Activated gamma-delta T cell (primary cell): ENCODE results near the gene DHX34.
"Not testable (repeated sequence)": the region's sequence is repeated elsewhere in the genome, so short reads cannot be mapped to it uniquely, and the experiment has no call there.

ENCODE experiments used
- DNase-seq: peaks from one replicate; lab custom pipeline; 2025; lab: John Stamatoyannopoulos, UW

DHX34 gene

DNA sequence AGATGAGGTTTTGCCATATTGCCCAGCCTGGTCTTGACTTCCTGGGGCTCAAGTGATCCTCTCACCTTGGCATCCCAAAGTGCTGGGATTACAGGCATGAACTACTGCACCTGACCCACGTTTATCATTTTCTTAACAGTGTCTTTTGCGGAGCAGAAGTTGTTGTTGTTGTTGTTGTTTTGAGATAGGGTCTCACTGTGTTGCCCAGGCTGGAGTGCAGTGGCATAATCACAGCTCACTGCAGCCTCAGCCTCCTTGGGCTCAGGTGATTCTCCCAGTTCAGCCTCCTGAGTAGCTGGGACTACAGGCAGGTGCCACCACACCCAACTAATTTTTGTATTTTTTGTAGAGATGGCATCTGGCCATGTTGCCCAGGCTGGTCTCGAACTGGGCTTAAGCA, 38.5 kb downstream of the DHX34 start:
- not testable (repeated sequence) for DNase-seq

DNA sequence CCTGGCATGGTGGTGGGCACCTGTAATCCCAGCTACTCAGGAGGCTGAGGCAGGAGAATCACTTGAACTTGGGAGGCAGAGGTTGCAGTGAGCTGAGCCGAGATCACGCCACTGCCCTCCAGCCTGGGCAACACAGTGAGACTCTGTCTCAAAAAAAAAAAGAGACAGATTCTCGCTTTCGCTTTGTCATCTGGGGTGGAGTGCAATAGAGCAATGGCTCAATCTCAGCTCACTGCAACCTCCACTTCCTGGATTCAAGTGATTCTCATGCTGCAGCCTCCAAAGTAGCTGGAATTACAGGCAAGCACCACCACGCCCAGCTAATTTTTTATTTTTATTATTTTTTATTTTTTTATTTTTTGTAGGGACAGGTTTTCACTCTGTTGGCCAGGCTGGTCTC, 39.6 kb downstream of the DHX34 start:
- DNase-seq = not testable (repeated sequence)

DNA sequence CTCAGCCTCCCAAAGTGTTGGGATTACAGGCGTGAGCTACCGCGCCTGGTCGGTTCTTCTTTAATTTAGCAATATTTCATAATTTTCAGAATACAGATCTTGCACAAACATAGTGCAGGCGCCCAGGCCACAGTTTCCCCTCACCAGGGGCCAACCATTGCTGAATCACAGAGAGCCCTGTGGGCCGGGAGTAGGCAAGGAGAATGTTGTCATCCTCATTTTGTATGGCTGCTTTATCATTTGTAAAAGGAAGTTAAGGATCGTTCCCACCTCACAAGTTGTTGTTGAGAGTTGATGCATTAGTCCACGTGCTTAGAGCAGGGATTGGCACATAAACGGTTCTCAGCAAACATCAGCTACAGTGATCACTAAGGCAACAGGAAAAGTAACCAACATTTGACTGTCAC, 40.0 kb downstream of the DHX34 start:
- DNase-seq = no peak

DNA sequence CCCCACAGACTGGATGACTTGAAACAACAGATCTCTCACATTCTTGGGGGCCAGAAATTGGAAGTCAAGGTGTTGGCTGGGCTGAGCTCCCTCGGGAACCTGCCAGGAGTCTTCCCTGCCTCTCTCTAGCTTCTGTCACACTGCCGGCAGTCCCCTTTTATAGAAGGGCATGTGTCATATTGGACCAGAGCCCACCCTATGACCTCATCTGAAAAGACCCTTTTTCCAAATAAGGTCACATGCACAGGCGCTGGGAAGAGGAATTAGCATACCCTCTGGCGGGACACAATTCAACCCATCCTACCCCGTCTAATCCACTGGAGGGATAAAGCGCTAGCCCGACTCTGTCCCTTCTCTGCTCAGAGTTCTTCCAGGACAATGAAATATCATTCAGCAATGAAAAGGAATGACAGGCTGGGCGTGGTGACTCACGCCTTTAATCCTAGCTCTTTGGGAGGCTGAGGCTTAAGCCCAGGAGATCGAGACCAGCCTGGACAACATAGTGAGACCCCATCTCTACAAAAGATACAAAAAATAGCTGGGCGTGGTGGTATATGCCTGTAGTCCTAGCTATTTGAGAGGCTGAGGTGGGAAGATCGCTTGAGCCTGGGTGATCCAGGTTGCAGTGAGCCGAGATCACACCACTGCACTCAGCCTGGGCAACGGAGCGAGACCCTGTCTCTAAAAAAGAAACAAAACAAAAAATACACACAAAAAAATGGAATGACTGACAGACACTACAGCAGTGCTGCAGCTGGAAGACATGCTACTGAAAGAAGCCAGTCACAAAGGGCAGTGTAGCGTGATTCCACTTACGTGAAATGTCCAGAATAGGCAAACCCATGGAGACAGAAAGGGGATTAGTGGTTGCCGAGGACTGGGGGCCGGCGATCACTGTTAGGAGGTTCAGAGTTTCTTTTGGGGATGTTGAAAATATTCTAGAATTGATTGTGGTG, 41.7 kb downstream of the DHX34 start:
- no peak for DNase-seq

DNA sequence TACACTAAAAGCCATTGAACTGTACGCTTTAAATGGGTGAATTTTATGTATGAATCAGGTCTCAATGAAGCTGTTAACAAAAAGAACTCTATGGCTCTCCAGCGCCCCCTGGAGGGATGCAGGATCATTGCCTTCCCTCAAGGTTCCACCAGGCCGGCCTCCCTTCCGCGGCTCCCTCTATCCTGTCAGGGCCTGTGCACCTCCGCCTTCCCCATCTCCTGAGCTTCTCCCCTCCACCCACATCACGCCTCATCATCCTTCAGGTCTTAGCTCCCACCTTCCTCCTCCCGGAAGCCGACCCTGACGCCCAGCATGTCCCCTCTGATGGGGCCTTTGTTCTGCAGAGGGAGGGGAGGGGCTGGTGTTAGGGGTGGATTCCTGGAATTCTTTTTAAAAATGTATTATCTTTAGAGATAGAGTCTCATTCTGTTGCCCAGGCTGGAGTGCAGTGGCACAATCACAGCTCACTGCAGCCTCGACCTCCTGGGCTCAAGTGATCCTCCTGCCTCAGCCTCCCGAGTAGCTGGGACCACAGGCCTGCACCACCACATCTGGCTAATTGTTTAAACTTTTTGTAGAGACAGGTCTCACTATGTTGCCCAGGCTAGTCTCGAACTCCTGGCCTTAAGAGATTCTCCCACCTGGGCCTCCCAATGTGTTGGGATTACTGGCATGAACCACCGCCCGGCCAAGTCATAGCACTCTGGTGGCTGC, 42.6 kb downstream of the DHX34 start:
- no peak for DNase-seq

DNA sequence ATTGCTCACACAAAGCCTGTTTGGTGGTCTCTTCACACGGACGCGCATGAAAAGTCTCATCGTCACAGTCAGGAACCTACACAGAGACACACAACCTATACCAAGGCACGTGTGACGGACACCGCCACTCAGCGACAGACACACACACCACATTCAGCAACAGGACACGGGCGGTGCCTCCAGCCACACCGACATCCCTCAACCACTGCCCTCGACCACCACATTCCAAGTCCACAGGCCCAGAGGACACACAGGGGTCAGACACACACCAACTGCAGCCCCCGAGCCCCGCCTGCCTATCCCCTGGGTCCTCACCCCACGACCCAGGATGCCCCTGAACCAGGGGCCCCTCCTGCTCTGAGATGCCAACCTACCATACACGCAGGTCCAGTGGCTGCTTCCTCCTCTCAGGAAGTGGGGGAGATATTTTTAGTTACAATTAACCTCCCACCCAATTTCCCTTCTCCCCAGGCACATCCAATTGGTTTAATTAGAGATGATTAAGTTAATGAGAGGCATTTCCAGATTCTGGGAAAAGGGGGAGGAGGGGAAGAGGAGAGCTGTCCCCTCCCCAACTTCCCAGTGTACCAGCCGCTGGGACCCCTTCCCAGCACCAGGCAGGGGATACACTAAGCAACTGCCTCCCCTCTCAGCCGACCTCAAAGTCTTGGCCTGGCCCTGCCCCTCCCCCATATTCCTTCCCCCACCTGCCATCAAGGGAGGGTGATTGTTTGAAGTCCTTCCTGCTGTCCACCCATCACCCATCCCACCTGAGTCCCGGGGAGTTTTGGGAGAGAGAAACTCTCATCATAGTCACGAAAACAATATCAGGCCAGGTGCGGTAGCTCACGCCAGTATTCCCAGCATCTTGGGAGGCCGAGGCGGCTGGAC, 49.8 kb downstream of the DHX34 start:
- DNase-seq = no peak

DNA sequence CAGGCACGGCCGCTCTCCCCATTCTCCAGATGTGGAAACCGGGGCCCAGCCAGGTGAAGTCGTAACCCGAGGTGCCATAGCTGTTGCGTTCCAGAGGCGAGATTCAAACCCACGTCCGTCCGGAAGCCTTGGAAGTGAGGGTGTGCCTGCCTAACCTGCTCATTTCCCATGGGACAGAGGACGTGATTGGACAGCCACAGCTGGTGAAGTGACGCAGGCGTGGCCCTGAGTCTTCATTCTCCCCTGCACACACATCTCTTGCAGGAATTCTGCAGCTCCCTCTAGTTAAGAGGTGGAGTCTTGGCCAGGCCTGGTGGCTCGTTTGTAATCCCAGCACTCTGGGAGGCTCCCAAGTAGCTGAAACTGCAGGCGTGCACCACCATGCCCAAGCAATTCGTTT, 53.4 kb downstream of the DHX34 start:
- no peak for DNase-seq

DNA sequence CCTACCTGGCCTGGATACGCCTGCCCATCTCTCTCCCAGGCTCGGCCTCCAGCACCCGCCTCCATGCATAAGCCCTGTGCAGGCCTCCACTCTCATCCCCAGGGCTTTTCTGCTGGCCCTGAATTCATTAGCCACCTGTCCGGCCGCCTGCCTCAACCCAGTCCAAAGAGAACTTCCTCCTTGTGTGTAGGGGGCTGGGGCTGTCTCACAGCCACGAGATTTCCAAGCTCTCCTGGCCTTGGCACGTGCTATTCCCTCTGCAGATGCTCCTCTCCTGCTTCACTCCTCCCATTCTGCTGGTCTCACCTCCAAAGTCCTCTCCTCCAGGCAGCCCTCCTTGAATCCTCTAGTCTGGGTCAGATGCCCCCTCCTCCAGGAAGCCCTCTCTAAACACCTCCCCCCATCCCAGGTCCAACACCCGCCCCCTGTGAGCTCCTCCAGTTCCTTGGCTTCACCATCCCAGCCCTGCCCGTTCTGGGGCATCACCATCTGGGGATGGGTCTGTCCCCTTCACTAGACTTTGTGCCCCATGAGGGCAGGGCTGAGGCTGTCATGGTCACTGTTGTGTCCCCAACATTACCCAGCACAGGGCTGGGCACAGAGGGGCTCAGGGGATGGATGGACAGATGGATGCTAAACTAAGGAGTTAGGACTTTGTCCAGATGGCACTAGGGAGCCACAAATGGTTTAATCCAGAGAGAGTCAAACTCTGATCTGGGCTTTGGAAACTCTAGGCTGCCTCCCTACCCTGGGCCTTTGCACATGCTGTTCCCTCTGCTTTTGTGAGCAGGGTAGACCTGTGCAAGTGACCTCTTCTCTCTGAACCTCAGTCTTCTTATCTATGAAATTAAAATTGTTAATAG, 55.5 kb downstream of the DHX34 start:
- no peak for DNase-seq

DNA sequence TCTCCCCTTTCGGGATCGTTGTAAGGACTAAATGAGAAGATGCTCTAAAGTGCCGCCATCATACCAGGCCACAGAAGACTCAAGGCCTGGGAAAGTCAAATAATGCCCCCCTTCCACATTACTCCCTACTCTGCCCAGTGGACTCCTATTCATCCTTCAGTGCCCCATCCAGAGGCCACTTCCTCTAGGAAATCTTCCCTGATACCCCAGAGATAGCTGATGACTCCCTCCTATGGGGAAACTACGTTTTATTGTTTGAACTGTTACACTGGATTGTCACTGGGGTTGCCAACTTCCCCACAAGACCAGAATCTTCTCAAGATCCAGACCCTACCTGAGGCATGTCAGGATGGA, 56.1 kb downstream of the DHX34 start:
- DNase-seq = no peak

DNA sequence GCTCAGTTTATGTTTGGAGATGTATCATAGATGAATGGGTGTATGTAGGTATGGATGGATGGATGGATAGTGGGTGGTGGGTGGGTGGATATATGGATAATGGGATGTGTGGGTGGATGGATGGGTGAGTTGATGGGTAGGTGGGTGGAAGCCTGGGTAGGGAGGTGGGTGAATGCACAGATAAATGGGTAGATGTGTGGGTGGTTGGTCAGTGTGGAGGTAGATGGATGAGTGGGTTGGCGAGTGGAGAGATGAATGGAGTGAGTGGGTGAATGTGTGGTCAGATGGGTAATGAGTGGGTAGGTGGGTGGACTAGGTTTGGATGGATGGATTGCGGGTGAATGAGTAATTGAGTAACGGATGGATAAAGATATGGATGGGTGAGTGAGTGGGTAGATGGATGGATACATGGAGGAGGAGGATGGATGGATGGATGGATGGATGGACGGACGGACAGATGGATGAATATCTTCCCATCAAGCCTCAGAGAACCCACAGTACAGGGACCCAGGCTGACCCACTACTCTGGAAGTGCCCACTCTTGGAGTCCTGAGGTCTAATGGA, 56.8 kb downstream of the DHX34 start:
- DNase-seq = no peak

DNA sequence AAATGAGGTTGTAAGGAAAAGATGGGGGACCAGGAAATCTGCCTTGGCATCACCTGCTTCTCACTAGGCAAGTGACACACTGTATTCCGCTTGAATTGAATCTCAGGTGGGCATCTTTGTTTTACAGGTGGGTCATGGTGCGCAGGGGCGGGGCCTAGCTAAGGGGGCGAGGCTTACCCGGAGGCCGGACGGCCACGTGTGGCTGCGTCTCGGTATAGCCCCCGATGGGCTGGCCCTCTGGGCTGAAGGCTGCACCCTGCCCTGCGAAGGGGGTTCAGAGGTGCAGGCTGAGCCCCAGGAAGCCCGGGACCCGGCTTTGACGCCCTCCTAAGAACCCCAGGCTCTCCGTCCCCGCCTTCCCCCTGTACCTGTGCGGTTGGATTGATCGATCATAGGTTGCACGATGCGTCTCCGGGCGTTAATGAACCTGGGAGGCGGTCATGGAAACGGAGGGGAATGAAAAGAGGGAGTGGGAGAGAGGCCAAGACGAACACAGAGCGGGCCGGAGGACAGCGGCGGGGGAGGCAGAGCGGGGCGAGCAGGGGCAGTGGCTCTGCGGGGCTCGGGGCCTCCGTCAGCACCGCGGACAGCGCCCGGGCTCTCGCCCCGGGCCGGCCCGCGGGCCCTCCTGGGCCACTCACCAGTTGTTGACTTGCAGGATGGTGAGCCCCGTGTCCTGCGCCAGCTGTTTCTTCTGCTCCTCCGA, 57.7 kb downstream of the DHX34 start:
- DNase-seq = no peak

DNA sequence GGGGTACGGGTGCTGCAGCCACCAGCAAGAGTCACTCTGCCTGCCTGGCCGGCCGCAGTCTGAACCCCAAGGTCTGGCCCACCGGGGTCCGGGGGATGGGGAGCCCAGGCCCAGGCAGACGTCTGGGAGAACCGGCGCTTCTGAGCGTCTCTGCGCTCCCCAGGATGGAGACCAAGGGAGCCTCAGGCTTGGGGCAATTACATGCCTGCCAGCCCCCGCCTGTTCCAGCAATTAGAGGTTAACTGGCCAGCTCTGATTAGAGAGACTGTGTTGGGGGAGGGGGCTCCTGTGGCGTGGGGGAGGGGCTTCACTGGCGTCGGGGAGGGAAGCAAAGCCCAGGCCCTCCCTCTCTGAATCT, 58.3 kb downstream of the DHX34 start:
- no peak for DNase-seq

DNA sequence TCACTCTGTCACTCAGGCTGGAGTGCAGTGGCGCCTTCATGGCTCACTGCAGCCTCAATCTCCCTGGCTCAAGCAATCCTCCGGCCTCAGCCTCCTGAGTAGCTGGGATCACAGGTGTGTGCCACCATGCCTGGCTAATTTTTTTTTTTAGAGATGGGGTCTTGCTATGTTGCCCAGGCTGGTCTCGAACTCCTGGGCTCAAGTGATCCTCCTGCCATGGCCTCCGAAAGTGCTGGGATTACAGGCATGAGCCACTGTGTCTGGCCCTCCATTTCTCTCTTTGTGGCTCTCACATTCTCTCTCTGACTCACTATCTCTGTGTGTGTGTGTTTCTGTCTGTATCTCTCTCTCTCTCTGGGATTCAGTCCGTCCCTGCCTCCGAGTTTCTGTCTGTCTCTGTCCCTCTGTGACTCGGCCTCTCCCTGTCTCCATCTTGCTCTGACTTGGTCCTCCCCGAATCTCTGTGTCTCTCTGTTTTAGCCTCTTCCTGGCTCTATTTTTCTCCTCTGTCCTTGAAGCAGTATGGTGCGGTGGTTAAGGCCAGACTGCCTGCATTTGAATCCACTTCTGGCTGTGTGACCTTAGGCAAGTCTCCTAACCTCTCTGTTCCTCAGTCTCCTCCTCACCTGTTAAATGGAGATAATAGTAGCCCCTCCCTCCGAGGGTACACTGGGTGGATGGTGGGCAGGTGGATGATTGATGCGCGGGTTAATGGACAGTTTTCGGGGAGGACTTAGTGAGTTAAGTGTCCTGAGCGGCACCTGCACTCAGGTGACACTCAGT, 59.2 kb downstream of the DHX34 start:
- no peak for DNase-seq

DNA sequence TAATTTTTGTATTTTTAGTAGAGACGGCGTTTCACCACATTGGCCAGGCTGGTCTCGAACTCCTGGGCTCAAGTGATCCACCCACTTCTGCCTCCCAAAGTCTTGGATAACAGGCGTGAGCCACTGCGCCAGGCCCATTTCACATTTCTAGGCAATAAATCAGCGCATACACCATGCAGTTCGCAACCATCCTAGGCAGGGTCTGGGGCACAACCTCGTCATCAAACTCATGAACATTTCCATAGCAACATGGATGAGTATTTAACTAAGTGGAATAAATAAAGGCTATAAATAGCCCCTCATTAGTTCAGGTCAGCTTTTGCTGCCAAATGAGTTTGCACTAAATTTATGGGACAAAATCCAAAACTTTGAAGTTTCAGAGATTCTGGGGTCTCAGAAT, 62.0 kb downstream of the DHX34 start:
- no peak for DNase-seq

DNA sequence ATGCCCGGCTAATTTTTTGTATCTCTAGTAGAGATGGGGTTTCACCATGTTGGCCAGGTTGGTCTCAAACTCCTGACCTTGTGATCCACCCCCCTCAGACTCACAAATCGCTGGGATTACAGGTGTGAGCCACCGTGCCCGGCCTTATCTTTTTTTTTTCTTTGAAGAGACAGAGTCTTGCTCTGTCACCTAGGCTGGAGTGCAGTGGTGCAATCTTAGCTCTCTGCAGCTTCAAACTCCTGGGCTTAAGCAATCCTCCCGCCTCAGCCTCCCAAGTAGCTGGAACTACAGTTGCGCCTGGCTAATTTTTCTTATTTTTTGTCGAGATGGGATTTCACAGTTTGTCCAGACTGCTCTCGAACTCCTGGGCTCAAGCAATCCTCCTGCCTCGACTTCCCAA, 62.6 kb downstream of the DHX34 start:
- DNase-seq = not testable (repeated sequence)

DNA sequence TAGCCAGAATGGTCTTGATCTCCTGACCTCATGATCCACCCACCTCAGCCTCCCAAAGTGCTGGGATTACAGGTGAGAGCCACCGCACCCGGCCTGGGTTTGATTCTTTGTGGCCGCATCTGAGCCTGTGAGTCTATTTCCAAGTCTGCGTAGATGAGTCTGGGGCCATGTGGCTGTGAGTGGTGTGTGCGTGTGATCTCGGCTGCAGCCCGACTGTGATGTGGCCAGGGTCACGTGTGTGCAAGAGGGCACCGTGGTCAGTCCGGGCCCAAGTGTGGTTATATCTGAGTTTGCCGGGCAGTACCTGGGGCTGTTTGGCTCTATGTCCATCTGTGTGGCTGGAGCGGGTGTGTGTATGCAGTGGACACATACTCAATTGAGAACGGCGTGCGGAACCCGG, 64.8 kb downstream of the DHX34 start:
- DNase-seq = no peak

DNA sequence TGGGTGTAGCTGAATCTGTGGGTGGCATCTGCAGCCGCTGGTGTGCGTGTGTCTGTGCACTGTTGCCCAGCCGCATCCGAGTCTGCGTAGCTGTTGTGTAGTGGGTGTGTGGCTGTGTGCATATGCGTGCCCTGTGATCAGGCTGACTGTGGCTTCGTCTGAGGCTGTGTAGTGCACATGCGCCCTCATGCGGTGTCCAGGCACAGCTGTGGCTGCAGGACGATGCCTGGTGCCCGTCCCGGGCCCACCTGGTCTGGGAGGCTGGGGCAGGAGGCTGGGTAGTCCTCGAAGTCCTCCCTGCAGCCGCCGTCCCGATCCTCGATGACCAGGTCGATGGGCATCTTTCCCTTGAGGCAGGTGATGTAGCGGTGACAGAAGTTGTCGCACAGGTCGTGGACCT, 65.4 kb downstream of the DHX34 start:
- DNase-seq = no peak

DNA sequence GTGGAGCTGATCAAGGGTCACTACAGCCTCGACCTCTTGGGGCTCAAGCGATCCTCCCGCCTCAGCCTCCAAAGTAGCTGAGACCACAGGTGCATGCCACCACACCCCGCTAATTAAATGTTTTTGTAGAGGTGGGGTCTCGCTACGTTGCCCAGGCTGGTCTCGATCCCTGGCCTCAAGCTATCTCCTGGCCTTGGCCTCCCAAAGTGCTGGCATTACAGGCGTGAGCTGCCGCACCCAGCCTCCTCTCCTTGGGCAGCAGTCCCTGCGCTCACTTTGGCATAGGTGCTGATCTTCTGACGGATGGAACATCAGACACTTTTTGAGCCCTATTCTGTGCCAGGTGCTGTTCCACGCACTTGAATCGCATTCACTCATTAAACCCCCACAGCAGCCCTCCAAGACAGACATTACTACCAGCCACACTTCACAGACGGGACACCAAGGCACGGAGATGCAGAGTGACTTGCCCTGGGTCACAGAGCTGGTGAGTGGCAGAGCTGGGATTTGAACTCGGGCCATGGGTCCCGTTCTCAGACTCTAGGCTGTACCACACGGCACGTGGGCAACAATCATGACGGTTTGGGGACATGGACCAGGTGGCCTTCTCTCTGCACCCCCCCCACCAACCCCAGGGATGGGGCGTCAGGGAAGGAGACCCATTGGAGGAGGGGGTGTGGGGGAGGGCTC, 67.0 kb downstream of the DHX34 start:
- no peak for DNase-seq

DNA sequence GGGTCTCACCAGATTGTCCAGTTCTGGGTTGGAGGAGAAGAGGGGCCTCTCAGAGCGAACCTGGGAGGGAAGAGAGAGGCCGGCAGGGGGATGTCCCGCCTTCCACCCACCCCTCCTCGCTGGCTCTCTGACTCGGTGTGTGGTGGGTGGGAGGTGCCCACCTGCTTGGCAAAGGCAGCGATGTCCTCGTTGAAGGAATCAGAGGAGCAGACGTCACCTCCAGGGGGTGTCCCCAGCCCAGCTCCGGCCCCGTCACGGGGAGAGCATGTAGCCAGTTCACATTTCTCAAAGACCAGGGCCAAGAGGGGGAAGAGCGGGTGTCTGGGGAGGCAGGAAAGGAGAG, 67.5 kb downstream of the DHX34 start:
- DNase-seq = no peak
